SJCRH30 (cell line): Measurements from ENCODE around the gene DTYMK. TPM values are rescaled to one million over a fixed set of nuclear protein-coding genes. Genes with fewer than 3 reads are reported as not detected.
A peak's percentile ranks its signal among the peaks of the same experiment; 100 is the strongest.
"Not testable (repeated sequence)": the region's sequence is repeated elsewhere in the genome, so short reads cannot be mapped to it uniquely, and the experiment has no call there.

Source experiments
- DNase-seq, 2 experiments: peaks; one replicate each; pipeline ENCODE4 v3.0.0-alpha.2; 2015 to 2020
- H3K27ac ChIP-seq: fragments of 250-450 bp; sonication (Bioruptor Pico); 2 replicates; pipeline ENCODE4 v1.5.1; 2020; ENCODE audit warnings: mild to moderate bottlenecking, moderate library complexity
- H3K27me3 ChIP-seq: fragments of 250-450 bp; sonication (Bioruptor Pico); 2 replicates; pipeline ENCODE4 v1.5.1; 2020; ENCODE audit warnings: mild to moderate bottlenecking, moderate library complexity
- H3K36me3 ChIP-seq: fragments of 250-450 bp; sonication (Bioruptor Pico); 2 replicates; pipeline ENCODE4 v1.5.1; 2020; ENCODE audit warnings: mild to moderate bottlenecking, moderate library complexity
- H3K4me1 ChIP-seq: fragments of 250-450 bp; sonication (Bioruptor Pico); 2 replicates; pipeline ENCODE4 v1.5.1; 2020; ENCODE audit warnings: mild to moderate bottlenecking, moderate library complexity
- H3K4me3 ChIP-seq: fragments of 250-450 bp; sonication (Bioruptor Pico); 2 replicates; pipeline ENCODE4 v1.5.1; 2020; ENCODE audit warnings: mild to moderate bottlenecking, moderate library complexity
- H3K9me3 ChIP-seq: fragments of 250-450 bp; sonication (Bioruptor Pico); replicated peaks from 2 replicates; pipeline ENCODE4 v1.5.1; 2020; ENCODE audit warnings: mild to moderate bottlenecking, moderate library complexity
- total RNA-seq: library from RNA; depleted of rRNA; stranded (reverse); fragments of >200 nt; shearing (Covaris generic); gene quantifications from 2 replicates; pipeline ENCODE4 v1.2.3, GENCODE V29; 2014; rRNA removed

DTYMK gene
- 113 and 121 TPM in 2 replicates for total RNA-seq

- Histone ChIP-seq H3K4me3 (peak within 1 kb of the TSS; percentile 88), H3K9me3 (no peaks in the 10 kb centered on the region), H3K36me3 (peaks cover 42% of the 10 kb centered on the region), H3K27ac (peak within 1 kb of the TSS; percentile 86), H3K27me3 (no peaks in the 10 kb centered on the region), H3K4me1 (0 out of 2 replicates have a peak, but pooled peaks cover 2% of the 10 kb centered on the region)
- peak; percentile 97 to 98 for DNase-seq
These were observed at the start of gene DTYMK for GRCh38 chr2:241686650-241687425. Gene DTYMK (minus strand): TSS chr2:241686815. CDS start chr2:241686783, 32 bp downstream.

- Histone ChIP-seq H3K4me3 (no peak overlapping the region), H3K4me1 (no peaks in the 10 kb centered on the region), H3K36me3 (no peaks in the 10 kb centered on the region), H3K9me3 (no peaks in the 10 kb centered on the region), H3K27me3 (no peaks in the 10 kb centered on the region), H3K27ac (no peak overlapping the region)
- DNase-seq = no peak
These were observed 49.5 kb upstream of the DTYMK start for GRCh38 chr2:241736111-241736510.

- Histone ChIP-seq H3K9me3 (no peaks in the 10 kb centered on the region), H3K36me3 (no peaks in the 10 kb centered on the region), H3K27me3 (no peaks in the 10 kb centered on the region), H3K4me3 (peak within 1 kb of the TSS; percentile 93), H3K4me1 (no peaks in the 10 kb centered on the region), H3K27ac (peak within 1 kb of the TSS; percentile 54)
- DNase-seq = peak; percentile 89 to 94
These were observed 48.0 kb upstream of the DTYMK start, which contains the start of gene D2HGDH for GRCh38 chr2:241734467-241735208. Gene D2HGDH (plus strand): TSS chr2:241734630. CDS start chr2:241735225, 595 bp downstream.

GRCh38 chr2:241734208-241734466 lies 47.5 kb upstream of the DTYMK start:
- DNase-seq = no peak
- H3K4me1 ChIP-seq = no peaks in the 10 kb centered on the region
- no peaks in the 10 kb centered on the region for H3K9me3 ChIP-seq
- no peaks in the 10 kb centered on the region for H3K27me3 ChIP-seq
- H3K4me3 ChIP-seq = peak overlapping the region; percentile 93
- no peak overlapping the region for H3K27ac ChIP-seq
- H3K36me3 ChIP-seq = no peaks in the 10 kb centered on the region

GRCh38 chr2:241733391-241734207 lies 47.0 kb upstream of the DTYMK start:
- peak overlapping the region; percentile 93 for H3K4me3 ChIP-seq
- H3K36me3 ChIP-seq = no peaks in the 10 kb centered on the region
- no peaks in the 10 kb centered on the region for H3K27me3 ChIP-seq
- H3K4me1 ChIP-seq = no peaks in the 10 kb centered on the region
- no peaks in the 10 kb centered on the region for H3K9me3 ChIP-seq
- no peak for DNase-seq
- H3K27ac ChIP-seq = no peak overlapping the region

- not testable (repeated sequence) for H3K27ac ChIP-seq, H3K4me3 ChIP-seq, H3K9me3 ChIP-seq, H3K27me3 ChIP-seq, H3K4me1 ChIP-seq, H3K36me3 ChIP-seq
- DNase-seq = peak; percentile 41 to 54
These were observed 46.0 kb upstream of the DTYMK start for GRCh38 chr2:241732513-241733186.

- Histone ChIP-seq H3K27me3 (no peaks in the 10 kb centered on the region), H3K4me1 (no peaks in the 10 kb centered on the region), H3K9me3 (no peaks in the 10 kb centered on the region), H3K4me3 (no peak overlapping the region), H3K36me3 (no peaks in the 10 kb centered on the region; the same call in 1 of the 2 replicates), H3K27ac (no peak overlapping the region)
- DNase-seq = no peak
These were observed 44.2 kb upstream of the DTYMK start for GRCh38 chr2:241730671-241731293.

GRCh38 chr2:241729868-241730267 lies 43.3 kb upstream of the DTYMK start:
- no peaks in the 10 kb centered on the region for H3K4me1 ChIP-seq
- no peak for DNase-seq
- no peaks in the 10 kb centered on the region; the same call in 1 of the 2 replicates for H3K36me3 ChIP-seq
- no peaks in the 10 kb centered on the region for H3K9me3 ChIP-seq
- H3K27ac ChIP-seq = no peak overlapping the region
- no peak overlapping the region for H3K4me3 ChIP-seq
- H3K27me3 ChIP-seq = no peaks in the 10 kb centered on the region

GRCh38 chr2:241728627-241729026 lies 42.0 kb upstream of the DTYMK start:
- no peak for DNase-seq
- H3K4me3 ChIP-seq = no peak overlapping the region
- no peaks in the 10 kb centered on the region for H3K27me3 ChIP-seq
- no peaks in the 10 kb centered on the region for H3K4me1 ChIP-seq
- H3K36me3 ChIP-seq = peaks cover 10% of the 10 kb centered on the region
- no peak overlapping the region for H3K27ac ChIP-seq
- no peaks in the 10 kb centered on the region for H3K9me3 ChIP-seq

GRCh38 chr2:241728000-241728399 lies 41.4 kb upstream of the DTYMK start:
- no peaks in the 10 kb centered on the region for H3K9me3 ChIP-seq
- no peaks in the 10 kb centered on the region for H3K27me3 ChIP-seq
- no peaks in the 10 kb centered on the region for H3K4me1 ChIP-seq
- H3K27ac ChIP-seq = no peak overlapping the region
- no peak overlapping the region for H3K4me3 ChIP-seq
- H3K36me3 ChIP-seq = peaks cover 16% of the 10 kb centered on the region
- DNase-seq = no peak

- H3K36me3 ChIP-seq = peaks cover 31% of the 10 kb centered on the region
- no peaks in the 10 kb centered on the region for H3K9me3 ChIP-seq
- no peak overlapping the region for H3K4me3 ChIP-seq
- H3K4me1 ChIP-seq = no peaks in the 10 kb centered on the region
- DNase-seq = no peak
- H3K27ac ChIP-seq = no peak overlapping the region
- no peaks in the 10 kb centered on the region for H3K27me3 ChIP-seq
These were observed 39.8 kb upstream of the DTYMK start for GRCh38 chr2:241726459-241726858.

- no peak for DNase-seq
- H3K4me1 ChIP-seq = no peaks in the 10 kb centered on the region
- H3K27ac ChIP-seq = no peak overlapping the region
- H3K4me3 ChIP-seq = no peak overlapping the region
- peaks cover 44% of the 10 kb centered on the region for H3K36me3 ChIP-seq
- H3K9me3 ChIP-seq = no peaks in the 10 kb centered on the region
- no peaks in the 10 kb centered on the region for H3K27me3 ChIP-seq
These were observed 38.6 kb upstream of the DTYMK start for GRCh38 chr2:241724975-241725870.

- no peak overlapping the region for H3K27ac ChIP-seq
- DNase-seq = no peak
- H3K4me1 ChIP-seq = no peaks in the 10 kb centered on the region
- H3K36me3 ChIP-seq = peaks cover 52% of the 10 kb centered on the region
- H3K4me3 ChIP-seq = no peak overlapping the region
- H3K27me3 ChIP-seq = no peaks in the 10 kb centered on the region
- H3K9me3 ChIP-seq = no peaks in the 10 kb centered on the region
These were observed 37.8 kb upstream of the DTYMK start for GRCh38 chr2:241724259-241724974.
